Activated CD8-positive, alpha-beta T cell treated with anti-CD3 and anti-CD28 coated beads, Interleukin-2, amount 10 ng/mL, durations not matched to agents 7 days and 5 days (primary cell): ENCODE measurements around the gene ESYT3. TPM values are rescaled to one million over a fixed set of nuclear protein-coding genes. Genes with fewer than 3 reads are reported as not detected.
A peak's percentile ranks its signal among the peaks of the same experiment; 100 is the strongest.

Experiments
- ATAC-seq: fragments of 150-1000 bp; cut with Tn5 transposase; one replicate; pipeline ENCODE4 v1.10.0; 2021; ENCODE audit warnings: moderate library complexity
- CTCF ChIA-PET: fragments of 350-600 bp; sonication (Branson Sonifier 250); formaldehyde crosslinking; loops from one replicate; lab custom pipeline; 2021; ENCODE audit warnings: antibody characterized with exemption; lab: Charles Lee
- POLR2A ChIA-PET: fragments of 350-600 bp; sonication (Branson Sonifier 250); formaldehyde crosslinking; loops from one replicate; lab custom pipeline; 2021; ENCODE audit warnings: antibody characterized with exemption; lab: Charles Lee
- DNase-seq: peaks from one replicate; pipeline ENCODE4 v3.0.0-alpha.2; 2020
- H3K27ac Mint-ChIP-seq: one replicate; pipeline ENCODE4 v1.8.0; 2021; ENCODE audit warnings: mild to moderate bottlenecking, mixed read lengths
- H3K27me3 Mint-ChIP-seq: one replicate; pipeline ENCODE4 v1.8.0; 2021; ENCODE audit warnings: low read depth, mixed read lengths
- H3K36me3 Mint-ChIP-seq: one replicate; pipeline ENCODE4 v1.8.0; 2021; ENCODE audit warnings: low read depth, mixed read lengths
- H3K4me1 Mint-ChIP-seq: one replicate; pipeline ENCODE4 v1.8.0; 2021; ENCODE audit warnings: low read depth, mixed read lengths
- H3K4me3 Mint-ChIP-seq: one replicate; pipeline ENCODE4 v1.8.0; 2021; ENCODE audit warnings: mild to moderate bottlenecking, mixed read lengths
- H3K9me3 Mint-ChIP-seq: one replicate; pipeline ENCODE4 v1.8.0; 2022; ENCODE audit warnings: mixed read lengths; ENCODE audit not compliant: insufficient read depth
- total RNA-seq, 2 experiments: library from RNA; stranded (reverse); gene quantifications; one replicate each; pipeline ENCODE4 v1.2.3, GENCODE V29; 2021

Gene ESYT3
- total RNA-seq, result under 1 TPM; 0.16 to 0.18 TPM

GRCh38 chr3:138434276-138434874 lies at the start of gene ESYT3:
ESYT3 (plus strand) TSS chr3:138434616; CDS start chr3:138434799, 183 bp downstream.
- peaks cover 52% of the 10 kb centered on the region for H3K27me3 Mint-ChIP-seq
- no peaks in the 10 kb centered on the region for H3K9me3 Mint-ChIP-seq
- peak; percentile 78 for DNase-seq
- peak within 1 kb of the TSS; percentile 73 for H3K4me3 Mint-ChIP-seq
- peak; percentile 99 for ATAC-seq
- no peaks in the 10 kb centered on the region for H3K36me3 Mint-ChIP-seq
- POLR2A ChIA-PET, result interaction anchor here (0.9 kb wide), 1 partner anchor 17 kb away, joined by 3 read pairs; no protein-coding TSS in a partner anchor
- CTCF ChIA-PET, result interaction anchor here (0.7 to 3.1 kb wide), 7 partner anchors 15 to 489 kb away, joined by 3 to 14 read pairs (median 7); partner anchors contain the start of gene CEP70
- H3K4me1 Mint-ChIP-seq, result peaks cover 13% of the 10 kb centered on the region
- no peak within 1 kb of the TSS for H3K27ac Mint-ChIP-seq

GRCh38 chr3:138384976-138385375 lies 49.4 kb upstream of the ESYT3 start:
- peaks cover 12% of the 10 kb centered on the region for H3K27me3 Mint-ChIP-seq
- DNase-seq (no peak), ATAC-seq (no peak)
- ChIA-PET POLR2A (no interaction called here), CTCF (no interaction called here)
- H3K9me3 Mint-ChIP-seq, result no peaks in the 10 kb centered on the region
- no peaks in the 10 kb centered on the region for H3K36me3 Mint-ChIP-seq
- H3K4me1 Mint-ChIP-seq, result no peaks in the 10 kb centered on the region
- no peak overlapping the region for H3K4me3 Mint-ChIP-seq
- no peak overlapping the region for H3K27ac Mint-ChIP-seq

- peaks cover 7% of the 10 kb centered on the region for H3K27me3 Mint-ChIP-seq
- no peaks in the 10 kb centered on the region for H3K9me3 Mint-ChIP-seq
- no peaks in the 10 kb centered on the region for H3K36me3 Mint-ChIP-seq
- no peaks in the 10 kb centered on the region for H3K4me1 Mint-ChIP-seq
- CTCF ChIA-PET, result no interaction called here
- ATAC-seq (no peak), DNase-seq (no peak)
- H3K27ac Mint-ChIP-seq, result no peak overlapping the region
- no peak overlapping the region for H3K4me3 Mint-ChIP-seq
- POLR2A ChIA-PET, result no interaction called here
These were observed 45.2 kb upstream of the ESYT3 start for GRCh38 chr3:138389144-138389601.

- Mint-ChIP-seq H3K4me1 (no peaks in the 10 kb centered on the region), H3K9me3 (no peaks in the 10 kb centered on the region), H3K4me3 (no peak overlapping the region), H3K36me3 (no peaks in the 10 kb centered on the region), H3K27ac (no peak overlapping the region), H3K27me3 (no peaks in the 10 kb centered on the region)
- ATAC-seq, result no peak
- POLR2A ChIA-PET, result no interaction called here
- no peak for DNase-seq
- CTCF ChIA-PET, result interaction anchor here (1.1 kb wide), 1 partner anchor 28 kb away, joined by 3 read pairs; no protein-coding TSS in a partner anchor
These were observed 44.4 kb upstream of the ESYT3 start for GRCh38 chr3:138389841-138390581.

GRCh38 chr3:138390582-138390932 lies 43.9 kb upstream of the ESYT3 start:
- no peaks in the 10 kb centered on the region for H3K9me3 Mint-ChIP-seq
- no peak overlapping the region for H3K27ac Mint-ChIP-seq
- no peak for ATAC-seq
- DNase-seq, result no peak
- ChIA-PET POLR2A (no interaction called here), CTCF (interaction anchor here (1.1 kb wide), 1 partner anchor 27 kb away, joined by 3 read pairs; no protein-coding TSS in a partner anchor)
- no peak overlapping the region for H3K4me3 Mint-ChIP-seq
- no peaks in the 10 kb centered on the region for H3K36me3 Mint-ChIP-seq
- H3K27me3 Mint-ChIP-seq, result no peaks in the 10 kb centered on the region
- H3K4me1 Mint-ChIP-seq, result no peaks in the 10 kb centered on the region

- H3K27me3 Mint-ChIP-seq, result no peaks in the 10 kb centered on the region
- H3K4me1 Mint-ChIP-seq, result no peaks in the 10 kb centered on the region
- H3K27ac Mint-ChIP-seq, result no peak overlapping the region
- ATAC-seq, result no peak
- ChIA-PET CTCF (no interaction called here), POLR2A (no interaction called here)
- no peaks in the 10 kb centered on the region for H3K36me3 Mint-ChIP-seq
- DNase-seq, result no peak
- no peak overlapping the region for H3K4me3 Mint-ChIP-seq
- no peaks in the 10 kb centered on the region for H3K9me3 Mint-ChIP-seq
These were observed 40.3 kb upstream of the ESYT3 start for GRCh38 chr3:138394156-138394555.

GRCh38 chr3:138394686-138395085 lies 39.7 kb upstream of the ESYT3 start:
- CTCF ChIA-PET, result no interaction called here
- ATAC-seq, result no peak
- no peaks in the 10 kb centered on the region for H3K4me1 Mint-ChIP-seq
- POLR2A ChIA-PET, result no interaction called here
- H3K27me3 Mint-ChIP-seq, result no peaks in the 10 kb centered on the region
- no peak overlapping the region for H3K27ac Mint-ChIP-seq
- no peaks in the 10 kb centered on the region for H3K36me3 Mint-ChIP-seq
- no peak for DNase-seq
- no peak overlapping the region for H3K4me3 Mint-ChIP-seq
- no peaks in the 10 kb centered on the region for H3K9me3 Mint-ChIP-seq

- ChIA-PET CTCF (interaction anchor here (1.4 kb wide), 1 partner anchor 21 kb away, joined by 3 read pairs; no protein-coding TSS in a partner anchor), POLR2A (no interaction called here)
- H3K36me3 Mint-ChIP-seq, result no peaks in the 10 kb centered on the region
- no peak for ATAC-seq
- H3K27ac Mint-ChIP-seq, result no peak overlapping the region
- H3K9me3 Mint-ChIP-seq, result no peaks in the 10 kb centered on the region
- no peak for DNase-seq
- no peak overlapping the region for H3K4me3 Mint-ChIP-seq
- no peaks in the 10 kb centered on the region for H3K4me1 Mint-ChIP-seq
- H3K27me3 Mint-ChIP-seq, result no peaks in the 10 kb centered on the region
These were observed 38.3 kb upstream of the ESYT3 start for GRCh38 chr3:138395865-138396751.

- no peak overlapping the region for H3K4me3 Mint-ChIP-seq
- H3K4me1 Mint-ChIP-seq, result no peaks in the 10 kb centered on the region
- DNase-seq (no peak), ATAC-seq (no peak)
- ChIA-PET POLR2A (no interaction called here), CTCF (interaction anchor here (1.4 kb wide), 1 partner anchor 20 kb away, joined by 3 read pairs; no protein-coding TSS in a partner anchor)
- no peak overlapping the region for H3K27ac Mint-ChIP-seq
- H3K27me3 Mint-ChIP-seq, result no peaks in the 10 kb centered on the region
- no peaks in the 10 kb centered on the region for H3K36me3 Mint-ChIP-seq
- no peaks in the 10 kb centered on the region for H3K9me3 Mint-ChIP-seq
These were observed 37.5 kb upstream of the ESYT3 start for GRCh38 chr3:138396752-138397410.

- DNase-seq, result no peak
- H3K27me3 Mint-ChIP-seq, result no peaks in the 10 kb centered on the region
- CTCF ChIA-PET, result no interaction called here
These were observed 36.4 kb upstream of the ESYT3 start for GRCh38 chr3:138397983-138398382.

More at GRCh38 chr3:138397983-138398382, 36.4 kb upstream of the ESYT3 start:
- no peak overlapping the region for H3K4me3 Mint-ChIP-seq
- H3K36me3 Mint-ChIP-seq, result no peaks in the 10 kb centered on the region
- no peak overlapping the region for H3K27ac Mint-ChIP-seq
- no peaks in the 10 kb centered on the region for H3K4me1 Mint-ChIP-seq
- no peaks in the 10 kb centered on the region for H3K9me3 Mint-ChIP-seq
- POLR2A ChIA-PET, result no interaction called here
- no peak for ATAC-seq
